Measurements from ENCODE around the gene GALNT18.

GALNT18 gene

GRCh38 chr11:11432621-11433319 lies 189.0 kb downstream of the GALNT18 start (continued):
- no peak for TF ChIP-seq INSM2 (tag by site-specific recombination; IDR thresholded peaks at IDR 0.05)
- TF ChIP-seq ZNF24 (tag by site-specific recombination; IDR thresholded peaks at IDR 0.05) = no peak
- no peak for TF ChIP-seq MZF1 (tag by site-specific recombination; IDR thresholded peaks at IDR 0.05; ENCODE audit: borderline replicate concordance)

- Histone ChIP-seq H3K4me3 (ENCODE audit: low read depth, low read length) (no peak overlapping the region), H3K9me3 (ENCODE audit: control insufficient read depth, insufficient read depth, low read depth, low read length) (no peaks in the 10 kb centered on the region), H3K36me3 (ENCODE audit: control insufficient read depth in 2 of 2, insufficient read depth in 1 of 2, low read length in 2 of 2) (peaks cover 0 to 6% of the 10 kb centered on the region in 2 experiments; a peak in 1 of 3 replicates), H3K4me1 (ENCODE audit: control insufficient read depth, insufficient read depth, low read length) (no peaks in the 10 kb centered on the region), H3K27ac (ENCODE audit: extremely low read depth, low read depth, low read length) (no peak overlapping the region)
- POLR2A ChIA-PET = no interaction called here
- no peak for TF ChIP-seq ZFHX2 (tag by site-specific recombination; conservative IDR thresholded peaks at IDR 0.05)
- TF ChIP-seq ZNF701 (tag by site-specific recombination; IDR thresholded peaks at IDR 0.05) = no peak
- TF ChIP-seq ZNF416 (tag by site-specific recombination; IDR thresholded peaks at IDR 0.05) = no peak
- TF ChIP-seq ZNF747 (tag by site-specific recombination; IDR thresholded peaks at IDR 0.05) = no peak
- no peak for TF ChIP-seq ZNF292 (tag by site-specific recombination; IDR thresholded peaks at IDR 0.05; ENCODE audit: borderline replicate concordance, low read depth)
- TF ChIP-seq AEBP2 (tag by site-specific recombination; IDR thresholded peaks at IDR 0.05; ENCODE audit: borderline replicate concordance) = no peak
- no peak for TF ChIP-seq ZNF704 (tag by site-specific recombination; IDR thresholded peaks at IDR 0.05)
- no peak for TF ChIP-seq ZFP41 (tag by site-specific recombination; IDR thresholded peaks at IDR 0.05; ENCODE audit: borderline replicate concordance)
- TF ChIP-seq ZNF521 (tag by site-specific recombination; IDR thresholded peaks at IDR 0.05) = no peak
- TF ChIP-seq IKZF3 (tag by site-specific recombination; IDR thresholded peaks at IDR 0.05) = no peak
- no peak for TF ChIP-seq ZNF169 (tag by site-specific recombination; IDR thresholded peaks at IDR 0.05)
- TF ChIP-seq ZBTB11 (tag by site-specific recombination; conservative IDR thresholded peaks at IDR 0.05; ENCODE audit: low read depth) = no peak
- TF ChIP-seq ZNF777 (tag by site-specific recombination; IDR thresholded peaks at IDR 0.05; ENCODE audit: borderline replicate concordance) = no peak
- no peak for TF ChIP-seq ZNF692 (tag by site-specific recombination; IDR thresholded peaks at IDR 0.05)
- no peak for TF ChIP-seq ZNF544 (tag by site-specific recombination; IDR thresholded peaks at IDR 0.05)
- TF ChIP-seq ZNF354C (tag by site-specific recombination; IDR thresholded peaks at IDR 0.05; ENCODE audit: borderline replicate concordance, low read depth) = no peak
- TF ChIP-seq ZNF837 (tag by site-specific recombination; IDR thresholded peaks at IDR 0.05) = no peak
- CTCF ChIA-PET = interaction anchor here (0.9 kb wide), 1 partner anchor 19 kb away, joined by 3 read pairs; no protein-coding TSS in a partner anchor
Observed at GRCh38 chr11:11430431-11430830, 191.4 kb downstream of the GALNT18 start.
